HG03565 (cell line): ENCODE results near the gene EPB41L4B.
"Not testable (repeated sequence)": the region's sequence is repeated elsewhere in the genome, so short reads cannot be mapped to it uniquely, and the experiment has no call there.

Experiments used
- ATAC-seq: cut with Tn5 transposase; IDR thresholded peaks from one replicate; pipeline ENCODE4 v1.9.1; 2021; ENCODE audit warnings: mild to moderate bottlenecking, moderate library complexity; ENCODE audit not compliant: unreplicated experiment

The EPB41L4B gene

DNA sequence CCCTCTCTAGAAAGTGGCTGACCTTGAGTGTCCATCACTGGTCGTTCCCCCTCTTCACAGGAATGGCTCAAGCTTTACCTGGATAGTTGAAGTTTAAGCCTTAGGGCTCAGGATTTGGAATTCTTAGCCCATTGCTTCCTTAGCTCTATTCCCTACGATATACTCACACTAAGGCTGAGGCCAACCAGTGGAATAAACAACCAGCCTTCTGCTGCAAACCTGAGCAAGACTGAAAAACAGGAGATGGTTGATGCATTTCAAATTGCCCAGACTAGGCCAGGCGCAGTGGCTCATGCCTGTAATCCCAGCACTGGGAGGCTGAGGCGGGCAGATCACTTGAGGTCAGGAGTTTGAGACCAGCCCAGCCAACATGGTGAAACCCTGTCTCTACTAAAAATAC lies 194.2 kb downstream of the EPB41L4B start:
- not testable (repeated sequence) for ATAC-seq

DNA sequence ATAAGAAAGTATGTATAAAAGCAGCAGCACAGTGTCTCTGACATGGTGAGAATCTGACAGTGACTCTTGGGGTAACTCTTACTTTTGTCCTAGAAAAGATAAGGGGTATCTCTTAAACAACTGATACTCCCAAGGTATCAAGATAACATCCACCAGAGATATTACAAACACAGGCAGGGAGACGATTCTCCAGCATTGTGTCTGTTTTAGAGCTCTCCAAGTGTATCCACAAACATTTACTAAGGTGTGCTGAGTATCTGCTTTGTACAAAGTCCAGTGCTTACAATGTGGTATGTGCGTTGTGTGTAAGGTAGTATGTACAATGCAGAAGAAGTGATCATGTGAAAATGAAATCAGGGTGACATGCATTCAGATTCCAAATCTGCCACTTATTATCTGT lies 196.7 kb downstream of the EPB41L4B start:
- no peak for ATAC-seq

DNA sequence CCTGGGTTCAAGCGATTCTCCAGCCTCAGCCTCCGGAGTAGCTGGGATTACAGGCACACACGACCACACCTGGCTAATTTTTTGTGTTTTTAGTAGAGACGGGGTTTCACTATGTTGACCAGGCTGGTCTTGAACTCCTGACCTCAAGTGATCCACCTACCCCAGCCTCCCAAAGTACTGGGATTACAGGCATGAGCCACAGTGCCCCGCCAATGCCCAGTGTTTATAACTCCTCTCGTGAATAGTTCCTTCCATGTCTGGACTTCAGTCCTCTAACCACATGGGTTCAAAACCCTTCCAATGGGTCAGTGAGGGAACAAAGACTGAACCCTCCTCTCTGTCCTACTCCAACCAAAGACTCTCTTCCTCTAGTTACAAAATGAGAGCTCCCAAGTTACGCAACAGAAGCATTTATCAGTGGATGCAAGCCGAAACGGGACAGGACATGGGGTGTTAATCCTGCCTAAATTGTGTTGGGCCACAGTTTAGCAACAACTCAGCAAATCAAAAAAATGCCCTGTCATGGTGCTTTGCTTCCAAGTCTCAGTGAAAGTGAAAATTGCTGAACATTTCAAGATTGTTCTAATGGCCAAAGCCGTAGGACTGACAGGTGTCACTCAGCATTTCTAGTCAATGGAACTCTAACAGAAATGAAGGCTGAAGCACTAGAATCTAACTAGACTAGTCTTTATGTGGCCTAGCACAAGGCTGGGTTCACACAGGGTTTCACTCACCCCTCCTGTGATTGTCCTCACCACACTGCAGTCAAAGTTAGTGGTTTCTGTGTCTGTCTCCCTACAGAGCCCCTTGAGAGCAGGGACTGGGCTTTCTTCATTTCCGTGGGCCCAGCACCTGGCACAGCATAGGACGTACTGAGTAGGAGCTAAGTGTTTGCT lies 197.9 kb downstream of the EPB41L4B start:
- no peak for ATAC-seq
